ENCODE results near the gene ETV5. TPM values are rescaled to one million over a fixed set of nuclear protein-coding genes. Genes with fewer than 3 reads are reported as not detected.

Gene ETV5
- total RNA-seq, 6 donors from 2014 or later: 15.7 to 95.8 (median 41.4) TPM

DNA sequence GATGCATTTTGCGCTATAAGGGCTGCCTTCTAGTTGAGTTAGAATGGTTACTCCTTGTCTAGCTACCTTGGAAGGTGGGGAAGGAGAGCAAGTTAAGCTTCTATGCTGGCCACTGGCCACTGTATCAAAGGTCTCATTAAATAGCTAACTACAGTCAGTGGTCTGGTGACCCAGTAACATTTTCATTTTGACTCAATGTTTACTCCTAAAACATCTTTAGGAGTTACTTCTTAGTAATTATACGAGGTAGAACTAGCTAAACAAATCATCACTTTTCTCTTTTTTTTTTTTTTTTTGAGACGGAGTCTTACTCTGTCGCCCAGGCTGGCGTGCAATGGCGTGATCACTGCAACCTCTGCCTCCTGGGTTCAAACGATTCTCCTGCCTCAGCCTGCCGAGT lies 26.7 kb downstream of the ETV5 start:
- DNase-seq: no peak
- 88 to 91% methylated on average over 8 of the region's 8 CpGs for WGBS, 2 donors
- Histone ChIP-seq H3K27me3 (no peaks in the 10 kb centered on the region), H3K36me3 (peaks cover 0 to 9% (median 0%) of the 10 kb centered on the region in 4 donors), H3K4me3 (no peak overlapping the region), H3K4me1 (no peaks in the 10 kb centered on the region), H3K27ac (no peak overlapping the region), H3K9me3 (no peaks in the 10 kb centered on the region)
- TF ChIP-seq EP300 (IDR thresholded peaks at IDR 0.05): no peak
- TF ChIP-seq POLR2AphosphoS5 (IDR thresholded peaks at IDR 0.05): no peak
- no peak for TF ChIP-seq POLR2A (IDR thresholded peaks at IDR 0.05)
- no peak for TF ChIP-seq CTCF (IDR thresholded peaks at IDR 0.05)
- ATAC-seq (ENCODE audit: low FRiP score in 2 of 2): no peak

DNA sequence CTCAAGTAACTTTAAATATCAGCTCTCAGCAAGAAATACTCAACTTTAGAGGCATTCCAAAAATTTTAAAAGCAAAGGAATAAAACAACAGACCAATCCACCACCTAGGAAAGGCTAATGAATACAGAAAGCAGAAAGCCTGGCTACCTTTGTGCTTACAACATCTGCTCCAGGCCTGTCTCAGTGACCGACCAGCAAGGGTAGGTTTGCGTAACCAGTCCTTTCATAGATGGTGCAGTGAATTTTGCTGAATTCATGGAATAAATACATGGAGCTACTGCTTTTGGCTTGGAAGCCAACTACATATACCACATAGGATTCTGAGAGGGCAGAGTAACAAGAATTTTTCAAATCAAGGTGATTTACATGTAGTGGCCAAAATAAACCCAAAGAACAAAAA lies 27.2 kb downstream of the ETV5 start:
- Histone ChIP-seq H3K27me3 (no peaks in the 10 kb centered on the region), H3K9me3 (no peaks in the 10 kb centered on the region), H3K36me3 (peaks cover 0 to 9% (median 0%) of the 10 kb centered on the region in 4 donors), H3K4me1 (no peaks in the 10 kb centered on the region), H3K27ac (no peak overlapping the region), H3K4me3 (no peak overlapping the region)
- no peak for ATAC-seq (ENCODE audit: low FRiP score in 2 of 2)
- TF ChIP-seq POLR2A (IDR thresholded peaks at IDR 0.05) (no peak), EP300 (IDR thresholded peaks at IDR 0.05) (no peak), CTCF (IDR thresholded peaks at IDR 0.05) (no peak), POLR2AphosphoS5 (IDR thresholded peaks at IDR 0.05) (no peak)
- no peak for DNase-seq
- 81 to 82% methylated on average over 2 of the region's 2 CpGs for WGBS, 2 donors

DNA sequence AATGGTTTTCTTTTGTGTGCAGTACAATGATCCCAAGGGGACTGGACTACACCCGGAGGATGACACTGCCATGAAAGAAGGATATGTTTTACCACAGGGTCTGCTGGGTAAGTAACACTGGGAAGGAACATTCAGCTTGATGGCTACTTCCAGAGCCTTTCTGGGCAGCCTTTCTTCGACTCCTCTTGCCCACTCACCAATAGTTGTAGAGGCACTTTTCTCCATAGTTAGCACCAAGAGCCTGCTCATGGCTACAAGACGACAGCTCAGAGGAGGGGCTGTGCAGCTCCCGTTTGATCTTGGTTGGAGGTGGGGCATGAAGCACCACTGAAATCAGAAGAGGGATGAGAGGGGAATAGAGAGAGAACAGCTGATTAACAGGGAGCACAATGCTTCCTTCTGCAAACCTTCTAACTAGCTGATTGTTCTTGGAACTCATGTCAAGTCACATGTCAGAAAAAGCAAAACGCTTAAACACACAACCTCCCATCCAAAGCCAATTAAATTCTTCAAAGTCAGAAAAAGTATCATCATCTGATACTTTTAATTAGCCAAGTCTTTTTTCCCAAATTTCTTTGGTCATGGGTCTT lies 27.9 kb downstream of the ETV5 start:
- no peak overlapping the region for H3K27ac ChIP-seq
- ATAC-seq (ENCODE audit: low FRiP score in 2 of 2): no peak
- H3K27me3 ChIP-seq: no peaks in the 10 kb centered on the region
- no peaks in the 10 kb centered on the region for H3K4me1 ChIP-seq
- WGBS, 2 donors: 62 to 66% methylated on average over 5 of the region's 5 CpGs
- DNase-seq: no peak
- H3K9me3 ChIP-seq: no peaks in the 10 kb centered on the region
- no peak overlapping the region for H3K4me3 ChIP-seq
- TF ChIP-seq POLR2A (IDR thresholded peaks at IDR 0.05) (no peak), CTCF (IDR thresholded peaks at IDR 0.05) (no peak), EP300 (IDR thresholded peaks at IDR 0.05) (no peak), POLR2AphosphoS5 (IDR thresholded peaks at IDR 0.05) (no peak)
- H3K36me3 ChIP-seq: peaks cover 0 to 9% (median 0%) of the 10 kb centered on the region in 4 donors

GRCh38 chr3:186079925-186080324 lies 29.0 kb downstream of the ETV5 start:
- H3K4me3 ChIP-seq: no peak overlapping the region
- no peaks in the 10 kb centered on the region for H3K9me3 ChIP-seq
- ATAC-seq (ENCODE audit: low FRiP score in 2 of 2) (no peak), DNase-seq (no peak)
- no peak overlapping the region for H3K27ac ChIP-seq
- WGBS, 2 donors: 70 to 72% methylated on average over 7 of the region's 7 CpGs
- TF ChIP-seq POLR2A (IDR thresholded peaks at IDR 0.05): no peak
- TF ChIP-seq POLR2AphosphoS5 (IDR thresholded peaks at IDR 0.05): no peak
- H3K36me3 ChIP-seq: peaks cover 0 to 9% (median 0%) of the 10 kb centered on the region in 4 donors
- no peaks in the 10 kb centered on the region for H3K4me1 ChIP-seq
- no peaks in the 10 kb centered on the region for H3K27me3 ChIP-seq

GRCh38 chr3:186077466-186077865 lies 31.4 kb downstream of the ETV5 start:
- Histone ChIP-seq H3K36me3 (peaks cover 0 to 9% (median 0%) of the 10 kb centered on the region in 4 donors), H3K27ac (no peak overlapping the region), H3K4me3 (no peak overlapping the region), H3K9me3 (no peaks in the 10 kb centered on the region), H3K27me3 (no peaks in the 10 kb centered on the region), H3K4me1 (no peaks in the 10 kb centered on the region)
- ATAC-seq (ENCODE audit: low FRiP score in 2 of 2): no peak
- TF ChIP-seq POLR2AphosphoS5 (IDR thresholded peaks at IDR 0.05): no peak
- TF ChIP-seq CTCF (IDR thresholded peaks at IDR 0.05): no peak
- no peak for TF ChIP-seq POLR2A (IDR thresholded peaks at IDR 0.05)
- TF ChIP-seq EP300 (IDR thresholded peaks at IDR 0.05): no peak
- no peak for DNase-seq
- 88 to 89% methylated on average over 6 of the region's 6 CpGs for WGBS, 2 donors
